PC-9 (cell line): ENCODE data around the gene SP140L.

ENCODE experiments used
- CTCF ChIP-seq: fragments of 200-600 bp; sonication (generic); conservative IDR thresholded peaks from 2 replicates; pipeline ENCODE4 v1.6.1; 2017; ENCODE audit warnings: mixed run types, antibody characterized with exemption, mild to moderate bottlenecking, moderate library complexity
- EZH2 ChIP-seq: fragments of 200-600 bp; sonication (generic); IDR thresholded peaks from 2 replicates; pipeline ENCODE4 v1.8.0; 2017; ENCODE audit warnings: antibody characterized with exemption, low read depth

GRCh38 chr2:230346465-230346864, 19.5 kb downstream of the SP140L start:
- no peak for TF ChIP-seq EZH2
- TF ChIP-seq CTCF = no peak
